ENCODE results near the gene KISS1R. TPM values are rescaled to one million over a fixed set of nuclear protein-coding genes. Genes with fewer than 3 reads are reported as not detected.
A peak's percentile ranks its signal among the peaks of the same experiment; 100 is the strongest.

Gene KISS1R
- total RNA-seq, 1 experiment from 2014 or later, result not detected

DNA sequence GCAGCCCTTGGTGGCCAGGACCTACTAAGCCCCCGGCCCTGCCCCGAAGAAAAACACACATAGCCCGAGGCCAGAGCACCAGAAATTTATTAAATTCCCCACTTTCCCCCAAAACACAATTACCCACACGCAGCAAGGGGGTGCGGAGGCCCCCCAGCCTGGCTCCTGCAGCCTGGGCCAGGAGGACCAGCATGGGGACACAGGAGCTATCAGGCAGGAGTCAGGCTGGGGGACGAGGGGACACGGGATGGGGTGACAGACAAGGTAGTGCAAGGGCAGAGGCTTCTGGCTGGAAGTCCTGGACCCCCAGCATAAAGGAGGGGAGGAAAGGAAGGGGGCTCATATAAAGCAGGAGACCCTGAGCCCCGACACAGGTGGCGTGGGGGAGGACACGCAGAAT, 20.7 kb upstream of the KISS1R start:
- BruUV-seq (replicated peaks), result no TSS peak

DNA sequence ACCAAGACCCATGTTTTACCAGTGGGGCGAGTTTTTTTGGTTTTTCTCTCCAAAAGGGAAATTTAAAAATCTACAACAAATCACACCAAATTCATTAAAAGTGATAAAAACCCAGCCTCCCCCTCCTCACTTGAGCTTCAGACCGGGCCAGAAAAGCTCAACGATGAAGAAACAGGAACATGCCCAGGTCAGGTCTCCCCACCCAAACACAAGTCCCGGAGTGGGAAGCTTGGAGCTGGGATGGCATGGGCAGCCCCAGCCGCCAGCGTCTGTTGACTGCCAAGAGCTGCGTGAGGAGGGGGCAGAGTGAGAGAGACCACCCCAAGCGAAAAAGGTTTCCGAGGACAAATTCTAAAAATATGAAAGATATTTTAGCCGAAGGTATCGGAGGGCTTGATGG, 20.1 kb upstream of the KISS1R start:
- H3K27me3 Mint-ChIP-seq (ENCODE audit: insufficient read depth, unreplicated experiment), result no peaks in the 10 kb centered on the region
- H3K4me1 Mint-ChIP-seq (ENCODE audit: insufficient read depth, unreplicated experiment), result peaks cover 7% of the 10 kb centered on the region
- CTCF ChIA-PET, result interaction anchor here (0.6 kb wide), 1 partner anchor 90 kb away, joined by 3 read pairs; no protein-coding TSS in a partner anchor
- no peak overlapping the region for H3K4me3 Mint-ChIP-seq (ENCODE audit: unreplicated experiment)
- H3K9me3 Mint-ChIP-seq (ENCODE audit: unreplicated experiment), result no peaks in the 10 kb centered on the region
- intact Hi-C loops (cut with micrococcal nuclease), result no loop called here
- DNase-seq (ENCODE audit: unreplicated experiment), result no peak
- BruUV-seq (replicated peaks), result no TSS peak
- H3K27ac Mint-ChIP-seq (ENCODE audit: low read depth, unreplicated experiment), result no peak overlapping the region
- H3K36me3 Mint-ChIP-seq (ENCODE audit: insufficient read depth, unreplicated experiment), result peaks cover 33% of the 10 kb centered on the region
- POLR2A ChIA-PET, result interaction anchor here (0.6 kb wide), 1 partner anchor 18 kb away, joined by 3 read pairs; no protein-coding TSS in a partner anchor
- TF ChIP-seq, protein P1, sequence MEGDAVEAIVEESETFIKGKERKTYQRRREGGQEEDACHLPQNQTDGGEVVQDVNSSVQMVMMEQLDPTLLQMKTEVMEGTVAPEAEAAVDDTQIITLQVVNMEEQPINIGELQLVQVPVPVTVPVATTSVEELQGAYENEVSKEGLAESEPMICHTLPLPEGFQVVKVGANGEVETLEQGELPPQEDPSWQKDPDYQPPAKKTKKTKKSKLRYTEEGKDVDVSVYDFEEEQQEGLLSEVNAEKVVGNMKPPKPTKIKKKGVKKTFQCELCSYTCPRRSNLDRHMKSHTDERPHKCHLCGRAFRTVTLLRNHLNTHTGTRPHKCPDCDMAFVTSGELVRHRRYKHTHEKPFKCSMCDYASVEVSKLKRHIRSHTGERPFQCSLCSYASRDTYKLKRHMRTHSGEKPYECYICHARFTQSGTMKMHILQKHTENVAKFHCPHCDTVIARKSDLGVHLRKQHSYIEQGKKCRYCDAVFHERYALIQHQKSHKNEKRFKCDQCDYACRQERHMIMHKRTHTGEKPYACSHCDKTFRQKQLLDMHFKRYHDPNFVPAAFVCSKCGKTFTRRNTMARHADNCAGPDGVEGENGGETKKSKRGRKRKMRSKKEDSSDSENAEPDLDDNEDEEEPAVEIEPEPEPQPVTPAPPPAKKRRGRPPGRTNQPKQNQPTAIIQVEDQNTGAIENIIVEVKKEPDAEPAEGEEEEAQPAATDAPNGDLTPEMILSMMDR (IDR thresholded peaks at IDR 0.05; ENCODE audit: unreplicated experiment), result no peak

More for the DNA sequence above, 20.7 kb upstream of the KISS1R start:
- no peaks in the 10 kb centered on the region for H3K27me3 Mint-ChIP-seq (ENCODE audit: insufficient read depth, unreplicated experiment)
- intact Hi-C loops (cut with micrococcal nuclease), result no loop called here
- peaks cover 33% of the 10 kb centered on the region for H3K36me3 Mint-ChIP-seq (ENCODE audit: insufficient read depth, unreplicated experiment)
- peaks cover 7% of the 10 kb centered on the region for H3K4me1 Mint-ChIP-seq (ENCODE audit: insufficient read depth, unreplicated experiment)
- DNase-seq (ENCODE audit: unreplicated experiment), result no peak
- CTCF ChIA-PET, result no interaction called here
- POLR2A ChIA-PET, result no interaction called here
- H3K4me3 Mint-ChIP-seq (ENCODE audit: unreplicated experiment), result no peak overlapping the region
- TF ChIP-seq, protein P1 (IDR thresholded peaks at IDR 0.05; ENCODE audit: unreplicated experiment), result no peak
- no peaks in the 10 kb centered on the region for H3K9me3 Mint-ChIP-seq (ENCODE audit: unreplicated experiment)
- H3K27ac Mint-ChIP-seq (ENCODE audit: low read depth, unreplicated experiment), result no peak overlapping the region

DNA sequence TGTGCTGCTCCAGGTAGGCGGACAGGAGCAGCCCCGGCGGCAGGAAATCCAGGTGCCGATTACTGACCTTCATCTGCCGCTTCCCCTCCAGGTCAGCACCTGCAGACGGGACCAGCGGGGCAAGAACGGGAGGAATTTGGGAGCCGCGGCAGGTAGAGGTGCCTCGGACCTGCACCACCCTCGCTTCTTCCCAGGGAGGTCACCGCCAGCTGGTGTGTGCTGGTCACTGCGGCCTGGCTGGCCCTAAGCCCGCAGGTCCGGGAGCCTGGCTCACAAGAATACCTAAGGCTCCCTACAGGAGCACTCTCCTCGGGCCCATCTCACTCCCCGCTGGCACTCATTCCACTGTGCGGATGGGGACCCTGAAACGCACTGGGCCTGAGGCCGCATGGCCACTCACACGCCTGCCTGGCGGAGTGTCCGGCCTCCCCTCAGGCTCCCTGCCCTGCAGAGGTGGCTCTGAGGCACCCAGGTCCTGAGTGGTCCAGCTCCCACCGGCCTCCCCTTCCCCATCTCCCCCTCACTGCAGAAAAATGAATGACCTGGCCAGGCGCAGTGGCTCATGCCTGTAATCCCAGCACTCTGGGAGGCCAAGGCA, 19.6 kb upstream of the KISS1R start:
- POLR2A ChIA-PET, result interaction anchor here (0.6 kb wide), 1 partner anchor 18 kb away, joined by 3 read pairs; no protein-coding TSS in a partner anchor
- H3K27ac Mint-ChIP-seq (ENCODE audit: low read depth, unreplicated experiment), result no peak overlapping the region
- TF ChIP-seq, protein P1 (IDR thresholded peaks at IDR 0.05; ENCODE audit: unreplicated experiment), result peak; percentile 27
- H3K4me3 Mint-ChIP-seq (ENCODE audit: unreplicated experiment), result no peak overlapping the region
- H3K9me3 Mint-ChIP-seq (ENCODE audit: unreplicated experiment), result no peaks in the 10 kb centered on the region
- intact Hi-C loops (cut with micrococcal nuclease), result no loop called here
- CTCF ChIA-PET, result interaction anchor here (0.6 to 1.1 kb wide), 2 partner anchors 91 to 128 kb away, joined by 3 read pairs; no protein-coding TSS in a partner anchor
- peaks cover 7% of the 10 kb centered on the region for H3K4me1 Mint-ChIP-seq (ENCODE audit: insufficient read depth, unreplicated experiment)
- no peaks in the 10 kb centered on the region for H3K27me3 Mint-ChIP-seq (ENCODE audit: insufficient read depth, unreplicated experiment)
- no TSS peak for BruUV-seq (replicated peaks)
- peaks cover 33% of the 10 kb centered on the region for H3K36me3 Mint-ChIP-seq (ENCODE audit: insufficient read depth, unreplicated experiment)
- no peak for DNase-seq (ENCODE audit: unreplicated experiment)

DNA sequence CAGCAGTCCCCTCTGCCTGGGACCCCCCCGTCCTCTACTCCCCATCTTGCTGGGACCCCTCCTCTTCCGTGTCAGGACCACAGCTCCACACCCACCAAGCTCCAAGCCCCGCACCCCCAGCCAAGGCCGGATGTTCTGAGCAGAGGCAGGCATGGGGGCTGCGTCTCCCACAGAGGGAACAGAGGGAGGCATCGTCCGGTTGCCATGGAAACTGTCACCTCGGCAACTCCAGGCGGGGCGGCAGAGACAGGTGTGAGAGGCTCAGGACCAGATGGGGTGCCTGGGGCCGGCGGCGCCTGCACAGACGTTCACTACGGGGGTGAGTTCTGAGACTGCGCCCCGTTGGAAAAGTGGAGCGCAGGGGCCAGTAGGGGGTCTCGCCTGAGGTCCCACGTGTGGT, 18.5 kb upstream of the KISS1R start:
- TF ChIP-seq, protein P1 (IDR thresholded peaks at IDR 0.05; ENCODE audit: unreplicated experiment), result no peak
- Mint-ChIP-seq H3K27me3 (ENCODE audit: insufficient read depth, unreplicated experiment) (no peaks in the 10 kb centered on the region), H3K4me1 (ENCODE audit: insufficient read depth, unreplicated experiment) (no peaks in the 10 kb centered on the region), H3K4me3 (ENCODE audit: unreplicated experiment) (no peak overlapping the region), H3K36me3 (ENCODE audit: insufficient read depth, unreplicated experiment) (peaks cover 25% of the 10 kb centered on the region), H3K27ac (ENCODE audit: low read depth, unreplicated experiment) (no peak overlapping the region), H3K9me3 (ENCODE audit: unreplicated experiment) (no peaks in the 10 kb centered on the region)
- ChIA-PET POLR2A (no interaction called here), CTCF (interaction anchor here (0.6 kb wide), 1 partner anchor 17 kb away, joined by 6 read pairs; no protein-coding TSS in a partner anchor)
- BruUV-seq (replicated peaks), result no TSS peak
- no peak for DNase-seq (ENCODE audit: unreplicated experiment)
- intact Hi-C loops (cut with micrococcal nuclease), result no loop called here
